Neuronal stem cell (in vitro differentiated cells): Measurements from ENCODE around the gene ZNF613.

Source experiments
- DNase-seq: peaks from one replicate; pipeline ENCODE4 v3.0.0-alpha.2; 2013; ENCODE audit warnings: low spot score
- H2AFZ ChIP-seq: one replicate; pipeline ENCODE4 v1.6.1; 2013; ENCODE audit warnings: mild to moderate bottlenecking, low read length, inconsistent platforms
- H2AK5ac ChIP-seq: 2 replicates; pipeline ENCODE4 v1.6.1; 2013; ENCODE audit warnings: low read depth, mild to moderate bottlenecking, inconsistent platforms, low read length, moderate library complexity, mixed read lengths
- H2BK120ac ChIP-seq: 2 replicates; pipeline ENCODE4 v1.6.1; 2013; ENCODE audit warnings: low read depth, mild to moderate bottlenecking, inconsistent platforms, low read length, moderate library complexity, mixed read lengths
- H2BK12ac ChIP-seq: one replicate; pipeline ENCODE4 v1.6.1; 2013; ENCODE audit warnings: low read length, inconsistent platforms
- H2BK15ac ChIP-seq: 2 replicates; pipeline ENCODE4 v1.6.1; 2013; ENCODE audit warnings: mild to moderate bottlenecking, low read length, inconsistent platforms, mixed read lengths
- H2BK5ac ChIP-seq: one replicate; pipeline ENCODE4 v1.6.1; 2013; ENCODE audit warnings: inconsistent platforms, mild to moderate bottlenecking, low read length, moderate library complexity
- H3K14ac ChIP-seq: one replicate; pipeline ENCODE4 v1.6.1; 2013; ENCODE audit warnings: low read length, inconsistent platforms
- H3K18ac ChIP-seq: 2 replicates; pipeline ENCODE4 v1.6.1; 2013; ENCODE audit warnings: low read length, inconsistent platforms
- H3K23ac ChIP-seq: 2 replicates; pipeline ENCODE4 v1.6.1; 2013; ENCODE audit warnings: low read depth, mild to moderate bottlenecking, mixed read lengths, low read length, inconsistent platforms; ENCODE audit not compliant: poor library complexity
- H3K27ac ChIP-seq: replicated peaks from 3 replicates; pipeline ENCODE4 v1.5.1; 2013; ENCODE audit warnings: low read length, inconsistent platforms
- H3K27me3 ChIP-seq, 3 experiments: 2 replicates each; pipeline ENCODE4 v1.6.1; 2013; ENCODE audit warnings: low read length in 3 of 3, mild to moderate bottlenecking in 2 of 3, inconsistent platforms in 1 of 3, low read depth in 1 of 3, mixed read lengths in 1 of 3, moderate library complexity in 1 of 3; ENCODE audit not compliant: control insufficient read depth in 3 of 3, insufficient read depth in 3 of 3
- H3K36me3 ChIP-seq, 2 donors: replicated peaks in 1 of 2; 2 replicates each; pipeline ENCODE4 v1.6.1; 2013; ENCODE audit warnings: low read length in 2 of 2; ENCODE audit not compliant: control insufficient read depth in 2 of 2, insufficient read depth in 2 of 2
- H3K4ac ChIP-seq: 2 replicates; pipeline ENCODE4 v1.6.1; 2013; ENCODE audit warnings: inconsistent platforms, mild to moderate bottlenecking, low read length, moderate library complexity
- H3K4me1 ChIP-seq, 2 donors: 1 replicate in 1 of 2; 2 replicates in 1 of 2; pipeline ENCODE4 v1.6.1; 2013; ENCODE audit warnings: low read length in 2 of 2, low read depth in 1 of 2; ENCODE audit not compliant: control insufficient read depth in 2 of 2, insufficient read depth in 1 of 2
- H3K4me2 ChIP-seq: one replicate; pipeline ENCODE4 v1.6.1; 2013; ENCODE audit warnings: mild to moderate bottlenecking, low read length, inconsistent platforms; ENCODE audit not compliant: insufficient read depth, poor library complexity, severe bottlenecking
- H3K4me3 ChIP-seq, 2 donors: 2 replicates each; pipeline ENCODE4 v1.5.1; 2013; ENCODE audit warnings: low read length in 2 of 2, mild to moderate bottlenecking in 2 of 2, inconsistent platforms in 1 of 2, moderate library complexity in 1 of 2
- H3K79me1 ChIP-seq: one replicate; pipeline ENCODE4 v1.6.1; 2013; ENCODE audit warnings: low read depth, mild to moderate bottlenecking, inconsistent platforms, low read length, moderate library complexity
- H3K9ac ChIP-seq: one replicate; pipeline ENCODE4 v1.6.1; 2013; ENCODE audit warnings: mild to moderate bottlenecking, low read depth, low read length, inconsistent platforms; ENCODE audit not compliant: poor library complexity
- H3K9me3 ChIP-seq, 2 donors: replicated peaks in 1 of 2; 2 replicates each; pipeline versions ENCODE3 to v1.6.1; 2013; ENCODE audit warnings: low read length in 2 of 2, mild to moderate bottlenecking in 2 of 2, inconsistent platforms in 1 of 2, low read depth in 1 of 2, mixed read lengths in 1 of 2, moderate library complexity in 1 of 2; ENCODE audit not compliant: control insufficient read depth in 2 of 2, insufficient read depth in 1 of 2
- H4K8ac ChIP-seq: one replicate; pipeline ENCODE4 v1.6.1; 2013; ENCODE audit warnings: low read depth, mild to moderate bottlenecking, inconsistent platforms, low read length, moderate library complexity
- H4K91ac ChIP-seq: one replicate; pipeline ENCODE4 v1.6.1; 2013; ENCODE audit warnings: low read length, low read depth, mild to moderate bottlenecking, inconsistent platforms; ENCODE audit not compliant: poor library complexity
- whole genome bisulfite sequencing, 2 donors: extraction: QIAGEN DNeasy Blood & Tissue Kit; methylation state at CpG; one replicate each; pipeline ENCODE4 v1.1.7; 2013; ENCODE audit warnings: missing lambda C conversion rate in 2 of 2, mixed read lengths in 1 of 2; ENCODE audit not compliant: insufficient read length in 2 of 2, insufficient replicate concordance in 1 of 2; ENCODE audit errors: extremely low coverage in 2 of 2; 5-methylcytosine and 5-hydroxymethylcytosine counted together

The ZNF613 gene

DNA sequence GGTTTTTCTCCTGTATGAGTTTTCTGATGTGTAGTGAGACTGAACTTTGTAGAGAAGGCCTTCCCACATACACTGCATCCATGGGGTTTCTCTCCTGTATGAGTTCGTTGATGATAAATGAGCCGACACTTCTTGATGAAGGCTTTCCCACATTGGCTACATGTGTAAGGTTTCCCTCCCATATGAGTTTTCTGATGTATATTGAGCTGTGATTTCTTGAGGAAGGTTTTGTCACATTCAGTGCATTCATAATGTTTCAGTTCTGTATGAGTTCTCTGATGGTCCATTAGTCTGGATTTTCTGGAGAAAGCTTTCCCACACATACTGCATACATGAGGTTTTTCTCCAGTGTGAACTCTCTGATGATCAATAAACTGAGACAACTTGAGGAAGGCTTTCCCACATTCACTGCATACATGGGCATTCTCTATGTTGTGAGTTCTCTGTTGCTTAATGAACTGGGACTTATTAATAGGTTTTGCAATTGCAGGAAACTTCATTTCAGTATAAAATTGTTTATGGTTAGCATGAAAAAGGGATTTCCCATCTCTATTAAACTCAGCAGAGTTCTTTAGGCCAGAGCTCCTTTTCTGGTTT lies 66.9 kb downstream of the ZNF613 start:
- DNase-seq = no peak

More for the DNA sequence above, 66.9 kb downstream of the ZNF613 start:
- Histone ChIP-seq H3K9ac (no peak overlapping the region), H3K4me2 (no peak overlapping the region), H2AK5ac (no peak overlapping the region), H3K27me3 (no peaks in the 10 kb centered on the region), H3K4ac (no peak overlapping the region), H2BK12ac (no peak overlapping the region), H3K9me3 (peaks cover 29 to 92% of the 10 kb centered on the region in 2 donors), H3K27ac (no peak overlapping the region), H3K18ac (no peak overlapping the region), H3K4me3 (no peak overlapping the region), H3K4me1 (no peaks in the 10 kb centered on the region), H4K8ac (no peak overlapping the region), H2BK5ac (no peak overlapping the region), H3K79me1 (no peaks in the 10 kb centered on the region), H3K14ac (no peak overlapping the region), H2AFZ (no peak overlapping the region), H3K36me3 (peaks cover 23 to 75% of the 10 kb centered on the region in 2 donors), H4K91ac (no peak overlapping the region), H2BK15ac (no peak overlapping the region), H2BK120ac (no peak overlapping the region), H3K23ac (no peak overlapping the region)
- WGBS, 2 donors = no CpG with 5 or more reads among the region's 2 CpGs
